Skeletal muscle satellite cell (primary cell): ENCODE data around the gene CD8B.

ENCODE experiments used
- H3K27me3 ChIP-seq: 2 replicates; pipeline ENCODE4 v1.7.0; 2013; ENCODE audit warnings: low read length; ENCODE audit not compliant: control insufficient read depth, insufficient read depth
- H3K36me3 ChIP-seq: 2 replicates; pipeline ENCODE4 v1.7.0; 2013; ENCODE audit warnings: mild to moderate bottlenecking, control low read depth, low read length; ENCODE audit not compliant: insufficient read depth
- H3K4me1 ChIP-seq: 2 replicates; pipeline ENCODE4 v1.7.0; 2013; ENCODE audit warnings: low read length; ENCODE audit not compliant: control insufficient read depth, insufficient read depth
- H3K4me2 ChIP-seq: 2 replicates; pipeline ENCODE4 v1.7.0; 2013; ENCODE audit warnings: mild to moderate bottlenecking, low read length
- H3K4me3 ChIP-seq: 2 replicates; pipeline ENCODE4 v1.7.0; 2013; ENCODE audit warnings: low read length
- H3K9ac ChIP-seq: 2 replicates; pipeline ENCODE4 v1.7.0; 2013; ENCODE audit warnings: mild to moderate bottlenecking, low read depth, low read length, moderate library complexity
- H3K9me3 ChIP-seq: replicated peaks from 2 replicates; pipeline ENCODE4 v1.7.0; 2013; ENCODE audit warnings: mild to moderate bottlenecking, control low read depth, low read length

CD8B gene

DNA sequence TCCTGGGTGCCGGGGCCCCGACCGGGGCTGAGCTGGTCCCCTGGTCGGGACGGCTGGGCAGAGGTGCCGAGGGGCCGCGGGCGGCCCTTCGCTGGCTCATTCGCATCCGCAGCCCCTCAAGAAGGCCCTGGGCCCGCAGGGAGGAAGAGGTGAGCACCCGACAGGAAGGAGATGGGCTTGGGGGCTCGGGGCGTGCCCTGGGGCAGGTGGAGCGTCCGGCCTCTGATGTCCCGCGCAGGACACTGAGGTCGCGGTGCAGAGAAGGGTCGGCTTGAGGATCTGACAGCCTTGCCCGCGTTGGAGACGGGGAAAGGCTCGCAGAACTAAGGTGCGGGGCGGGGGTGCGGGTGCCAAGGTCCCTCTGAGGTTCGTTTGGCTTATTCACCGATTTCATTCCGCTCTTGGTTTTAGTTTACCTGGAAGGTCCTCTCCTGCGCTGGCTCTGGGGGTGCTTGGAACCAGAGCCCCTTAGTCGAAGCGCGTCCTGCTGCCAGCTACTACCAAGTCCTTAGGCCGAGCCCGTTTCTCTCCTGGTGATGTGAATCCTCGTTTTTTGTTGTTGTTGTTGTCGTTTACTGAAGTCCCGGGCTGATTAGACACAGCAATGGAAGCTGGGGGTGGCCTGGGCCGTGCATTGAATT is 52.1 kb downstream of the CD8B start:
- Histone ChIP-seq H3K9me3 (no peaks in the 10 kb centered on the region), H3K27me3 (peaks cover 61% of the 10 kb centered on the region), H3K4me2 (no peak overlapping the region), H3K9ac (no peak overlapping the region), H3K36me3 (no peaks in the 10 kb centered on the region), H3K4me1 (peaks cover 14% of the 10 kb centered on the region), H3K4me3 (no peak overlapping the region)

DNA sequence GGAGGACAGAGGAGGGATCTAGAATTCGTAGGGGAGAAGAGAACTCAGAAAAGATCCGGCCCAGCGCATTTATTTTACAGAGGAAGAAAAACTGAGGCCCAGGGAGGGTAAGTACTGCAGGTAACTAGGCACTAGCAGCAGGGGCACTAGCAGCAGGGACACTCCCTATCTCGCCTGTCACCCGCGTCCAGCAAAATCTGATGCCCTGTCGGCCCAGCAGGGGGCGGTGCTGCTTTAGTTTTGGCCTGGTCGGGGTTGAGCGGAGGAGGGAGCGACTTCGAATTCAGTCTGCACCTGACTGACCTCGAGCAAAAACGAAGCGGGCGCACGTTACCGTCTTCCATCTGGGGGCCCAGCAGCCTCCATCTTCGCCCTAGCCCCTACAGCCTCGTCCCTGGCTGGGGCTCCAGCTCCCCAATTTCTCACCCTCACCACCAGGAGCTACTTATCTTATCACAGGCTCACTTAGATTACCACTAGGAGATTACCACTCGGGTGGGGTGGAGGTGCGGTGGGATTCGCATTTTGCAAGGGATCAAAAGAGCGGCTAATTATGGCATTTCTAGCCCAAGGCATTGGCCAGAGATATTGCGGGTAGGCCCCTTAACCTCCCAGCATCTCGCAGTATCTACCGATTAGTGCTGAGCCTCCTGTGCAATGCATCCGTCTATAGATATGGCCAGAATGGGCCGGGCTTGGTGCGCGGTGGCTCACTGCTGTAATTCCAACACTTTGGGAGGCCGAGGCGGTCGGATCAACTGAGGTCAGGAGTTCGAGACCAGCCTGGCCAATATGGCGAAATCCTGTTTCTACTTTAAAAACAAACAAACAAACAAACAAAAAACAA is 53.1 kb downstream of the CD8B start:
- Histone ChIP-seq H3K36me3 (no peaks in the 10 kb centered on the region), H3K27me3 (peaks cover 58% of the 10 kb centered on the region), H3K4me1 (peaks cover 14% of the 10 kb centered on the region), H3K4me3 (peak overlapping the region; percentile 61), H3K9me3 (no peaks in the 10 kb centered on the region), H3K9ac (no peak overlapping the region), H3K4me2 (peak overlapping the region; percentile 81)

DNA sequence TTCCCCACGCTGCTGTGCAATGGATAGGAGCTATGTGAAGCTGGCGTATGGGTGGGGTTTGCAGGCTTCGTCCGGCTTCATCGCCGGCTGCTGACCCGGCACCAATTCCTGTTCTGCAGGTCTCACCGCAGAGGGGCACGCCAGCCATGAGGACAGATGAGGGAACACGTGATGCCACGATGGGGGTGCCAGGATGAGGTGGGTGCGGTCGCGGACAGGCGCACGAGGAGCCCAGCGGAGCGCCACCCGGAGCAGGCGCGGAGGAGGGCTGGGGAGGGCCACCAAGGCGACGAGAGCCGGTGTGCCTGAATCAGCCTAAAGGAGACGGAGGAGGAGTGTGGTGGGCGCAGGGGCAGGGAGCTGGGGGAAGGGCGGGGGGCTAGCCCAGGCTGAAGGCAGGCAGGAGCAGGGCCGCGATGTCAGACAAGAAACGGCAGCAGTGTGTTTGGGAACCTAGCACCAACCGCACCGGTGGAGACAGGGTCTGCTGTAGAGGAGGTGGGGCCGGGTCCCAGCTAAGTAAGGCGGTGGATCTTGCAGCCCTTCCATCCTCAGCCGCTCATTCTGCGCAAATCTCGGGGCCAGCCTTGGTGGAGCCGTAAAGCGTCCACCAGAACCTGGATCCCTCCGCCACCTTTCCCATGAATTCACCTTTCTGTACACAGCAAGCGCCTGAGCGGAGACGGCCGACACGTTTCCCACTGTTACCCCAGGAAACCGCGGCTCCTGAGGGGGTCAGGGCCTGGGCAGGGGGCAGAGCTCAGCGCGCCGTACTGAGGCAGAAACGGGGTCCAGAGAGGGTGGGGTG is 54.0 kb downstream of the CD8B start:
- peaks cover 14% of the 10 kb centered on the region for H3K4me1 ChIP-seq
- H3K9ac ChIP-seq = no peak overlapping the region
- peak overlapping the region; percentile 61 for H3K4me3 ChIP-seq
- no peaks in the 10 kb centered on the region for H3K9me3 ChIP-seq
- H3K27me3 ChIP-seq = peaks cover 50% of the 10 kb centered on the region
- no peaks in the 10 kb centered on the region for H3K36me3 ChIP-seq
- peak overlapping the region; percentile 81 for H3K4me2 ChIP-seq

DNA sequence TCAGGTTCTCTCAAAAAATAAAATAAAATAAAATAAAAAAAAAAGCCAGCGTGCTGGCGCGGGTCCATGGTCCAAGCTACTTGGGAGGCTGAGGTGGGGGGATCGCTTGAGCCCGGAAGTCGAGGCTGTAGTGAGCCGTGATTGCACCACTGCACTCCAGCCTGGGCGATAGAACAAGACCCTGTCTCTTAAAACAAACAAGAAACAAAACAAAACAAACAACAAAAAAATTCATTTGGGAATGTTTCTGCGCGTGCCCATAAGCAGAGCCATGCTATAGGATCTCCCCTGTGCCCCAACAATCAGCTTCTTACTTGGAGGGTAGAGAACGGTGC is 54.6 kb downstream of the CD8B start:
- no peaks in the 10 kb centered on the region for H3K9me3 ChIP-seq
- peak overlapping the region; percentile 81 for H3K4me2 ChIP-seq
- no peak overlapping the region for H3K9ac ChIP-seq
- peak overlapping the region; percentile 61 for H3K4me3 ChIP-seq
- no peaks in the 10 kb centered on the region for H3K36me3 ChIP-seq
- H3K27me3 ChIP-seq = peaks cover 44% of the 10 kb centered on the region
- H3K4me1 ChIP-seq = peaks cover 14% of the 10 kb centered on the region

DNA sequence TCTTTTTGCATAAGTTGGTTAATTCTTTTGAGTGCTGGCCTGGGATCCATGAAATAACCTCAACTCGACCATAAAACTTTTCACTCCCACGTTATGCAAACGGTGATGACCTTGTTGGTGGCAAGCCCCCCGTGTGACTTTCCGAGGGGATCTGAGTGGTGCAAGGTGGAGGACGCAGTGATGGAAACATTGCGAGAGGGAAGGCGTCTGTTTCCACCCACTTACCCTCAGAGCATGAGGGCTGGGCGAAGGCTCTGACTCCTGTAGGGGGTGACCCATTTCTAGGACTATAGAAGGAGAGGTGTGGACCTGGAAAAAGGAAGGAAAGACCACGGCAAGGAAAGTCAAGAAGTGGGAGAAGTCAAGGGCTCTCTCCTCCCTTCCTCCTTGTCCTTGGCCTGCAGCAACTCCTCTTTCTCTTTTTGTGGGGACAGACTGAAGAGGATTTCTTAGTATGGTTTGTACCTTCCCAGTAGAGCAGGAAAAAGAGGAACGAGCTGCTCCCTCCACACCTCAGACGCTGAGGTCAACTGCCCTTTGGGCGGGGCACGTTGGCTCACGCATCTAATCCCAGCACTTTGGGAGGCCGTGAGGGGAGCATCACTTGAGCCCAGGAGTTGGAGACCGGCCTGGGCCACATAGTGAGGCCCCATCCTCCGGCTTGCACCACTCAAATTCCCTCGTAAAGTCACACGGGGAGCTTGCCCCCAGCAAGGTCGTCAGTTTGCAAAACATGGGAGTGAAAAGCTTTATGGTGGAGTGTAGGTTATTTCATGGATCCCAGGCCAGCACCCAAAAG is 55.4 kb downstream of the CD8B start:
- H3K9ac ChIP-seq = no peak overlapping the region
- no peak overlapping the region for H3K4me3 ChIP-seq
- H3K27me3 ChIP-seq = peaks cover 36% of the 10 kb centered on the region

DNA sequence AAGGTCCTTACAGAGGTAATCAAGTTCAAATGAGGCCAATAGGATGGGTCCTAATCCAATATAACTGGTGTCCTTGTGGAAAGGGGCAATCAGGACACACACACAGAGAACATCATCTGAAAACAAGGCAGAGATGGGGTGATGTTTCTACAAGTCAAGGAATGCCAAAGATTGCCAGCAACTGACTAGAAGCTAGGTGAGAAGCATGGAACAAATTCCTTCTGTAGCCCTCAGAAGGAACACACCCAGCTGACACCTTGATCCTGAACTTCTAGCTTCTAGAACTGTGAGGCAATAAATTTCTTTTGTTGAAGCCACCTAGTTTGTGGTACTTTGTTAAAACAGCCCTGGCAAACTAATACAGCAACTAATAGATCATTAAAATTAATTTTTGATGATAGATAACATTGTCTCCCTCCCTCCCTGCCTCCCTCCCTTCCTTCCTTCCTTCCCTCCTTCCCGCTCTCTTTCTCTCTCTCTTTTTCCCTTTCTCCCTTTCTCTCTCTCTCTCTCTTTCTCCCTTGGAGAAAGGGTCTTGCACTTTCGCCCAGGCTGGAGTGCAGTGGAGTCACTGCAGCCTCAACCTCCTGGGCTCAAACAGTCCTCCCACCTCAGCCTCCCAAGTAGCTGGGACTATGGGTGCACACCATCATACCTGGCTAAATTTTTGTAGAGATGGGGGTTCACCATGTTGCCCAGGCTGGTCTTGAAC is 60.7 kb downstream of the CD8B start:
- H3K36me3 ChIP-seq = no peaks in the 10 kb centered on the region
- H3K9ac ChIP-seq = no peak overlapping the region
- H3K4me2 ChIP-seq = no peak overlapping the region
- no peaks in the 10 kb centered on the region for H3K4me1 ChIP-seq
- no peak overlapping the region for H3K4me3 ChIP-seq
- H3K27me3 ChIP-seq = peaks cover 25% of the 10 kb centered on the region
- peaks cover 15% of the 10 kb centered on the region for H3K9me3 ChIP-seq

More for the DNA sequence above, 55.4 kb downstream of the CD8B start:
- Histone ChIP-seq H3K9me3 (no peaks in the 10 kb centered on the region), H3K4me2 (no peak overlapping the region), H3K4me1 (peaks cover 14% of the 10 kb centered on the region), H3K36me3 (no peaks in the 10 kb centered on the region)

DNA sequence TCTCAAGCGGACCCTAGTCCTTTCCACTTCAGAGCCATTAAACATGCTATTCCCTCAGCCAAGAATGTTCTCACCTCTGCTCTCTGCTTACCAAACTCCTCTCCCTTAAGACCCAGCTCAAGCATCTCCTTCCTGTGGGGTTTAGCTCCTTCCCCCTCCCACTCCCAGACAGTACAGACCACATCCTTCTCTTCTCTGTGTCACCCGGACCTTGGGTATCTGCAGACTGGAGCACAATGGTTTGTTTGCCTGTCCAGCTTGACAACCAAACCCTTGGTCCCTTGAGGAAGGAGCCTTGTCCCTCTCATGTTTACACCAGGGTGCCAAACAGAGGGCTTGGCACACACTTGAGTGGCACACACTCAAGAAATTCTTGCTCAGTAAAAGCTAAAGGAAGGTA is 66.8 kb downstream of the CD8B start:
- Histone ChIP-seq H3K4me1 (no peaks in the 10 kb centered on the region), H3K27me3 (peaks cover 62% of the 10 kb centered on the region), H3K9me3 (peaks cover 16% of the 10 kb centered on the region), H3K4me3 (no peak overlapping the region), H3K36me3 (no peaks in the 10 kb centered on the region), H3K4me2 (no peak overlapping the region), H3K9ac (no peak overlapping the region)

DNA sequence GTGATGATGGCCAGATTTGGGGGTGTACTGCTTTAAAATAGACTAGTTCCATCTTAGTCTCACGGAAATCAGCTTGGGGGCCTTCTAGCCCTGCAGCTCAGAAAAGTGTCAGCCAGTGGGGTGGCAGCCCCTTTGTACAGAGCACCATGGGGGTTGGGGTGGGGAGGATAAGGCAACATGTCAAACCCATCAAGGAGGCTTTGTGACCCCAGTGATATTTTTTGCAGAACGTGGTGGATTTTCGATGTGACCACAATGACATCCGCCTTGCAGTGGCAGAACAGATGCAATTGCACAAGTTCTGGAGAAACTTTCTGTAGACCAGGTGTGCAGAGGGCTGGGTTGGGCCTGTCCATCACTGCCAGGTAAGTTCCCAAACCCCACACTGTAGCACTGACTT is 67.9 kb downstream of the CD8B start:
- no peaks in the 10 kb centered on the region for H3K36me3 ChIP-seq
- H3K4me3 ChIP-seq = no peak overlapping the region
- peaks cover 16% of the 10 kb centered on the region for H3K9me3 ChIP-seq
- peaks cover 4% of the 10 kb centered on the region for H3K4me1 ChIP-seq
- H3K4me2 ChIP-seq = no peak overlapping the region
- peaks cover 69% of the 10 kb centered on the region for H3K27me3 ChIP-seq
- H3K9ac ChIP-seq = no peak overlapping the region

DNA sequence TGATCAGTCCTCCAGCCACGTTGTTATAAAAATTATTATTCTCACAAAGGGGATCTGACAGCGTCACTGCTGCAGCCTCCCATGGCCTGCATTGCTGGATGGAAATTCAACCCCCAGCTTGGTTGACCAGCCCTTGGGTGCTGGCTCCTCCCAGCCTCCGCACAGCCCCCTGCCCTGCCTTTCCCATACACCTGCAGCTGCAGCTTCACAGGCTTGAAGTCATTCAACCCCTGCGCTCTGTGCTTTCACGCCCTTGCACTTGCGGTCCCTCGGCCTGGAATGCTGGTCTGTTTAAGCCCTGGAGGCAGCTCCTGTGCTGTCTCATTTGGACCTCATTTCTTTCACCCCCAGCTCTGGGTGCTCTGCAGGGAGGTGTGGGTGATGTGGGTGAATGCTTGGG is 70.1 kb downstream of the CD8B start:
- Histone ChIP-seq H3K9ac (no peak overlapping the region), H3K4me2 (no peak overlapping the region), H3K4me1 (peaks cover 5% of the 10 kb centered on the region), H3K36me3 (no peaks in the 10 kb centered on the region), H3K4me3 (no peak overlapping the region), H3K27me3 (peaks cover 83% of the 10 kb centered on the region), H3K9me3 (peaks cover 7% of the 10 kb centered on the region)

DNA sequence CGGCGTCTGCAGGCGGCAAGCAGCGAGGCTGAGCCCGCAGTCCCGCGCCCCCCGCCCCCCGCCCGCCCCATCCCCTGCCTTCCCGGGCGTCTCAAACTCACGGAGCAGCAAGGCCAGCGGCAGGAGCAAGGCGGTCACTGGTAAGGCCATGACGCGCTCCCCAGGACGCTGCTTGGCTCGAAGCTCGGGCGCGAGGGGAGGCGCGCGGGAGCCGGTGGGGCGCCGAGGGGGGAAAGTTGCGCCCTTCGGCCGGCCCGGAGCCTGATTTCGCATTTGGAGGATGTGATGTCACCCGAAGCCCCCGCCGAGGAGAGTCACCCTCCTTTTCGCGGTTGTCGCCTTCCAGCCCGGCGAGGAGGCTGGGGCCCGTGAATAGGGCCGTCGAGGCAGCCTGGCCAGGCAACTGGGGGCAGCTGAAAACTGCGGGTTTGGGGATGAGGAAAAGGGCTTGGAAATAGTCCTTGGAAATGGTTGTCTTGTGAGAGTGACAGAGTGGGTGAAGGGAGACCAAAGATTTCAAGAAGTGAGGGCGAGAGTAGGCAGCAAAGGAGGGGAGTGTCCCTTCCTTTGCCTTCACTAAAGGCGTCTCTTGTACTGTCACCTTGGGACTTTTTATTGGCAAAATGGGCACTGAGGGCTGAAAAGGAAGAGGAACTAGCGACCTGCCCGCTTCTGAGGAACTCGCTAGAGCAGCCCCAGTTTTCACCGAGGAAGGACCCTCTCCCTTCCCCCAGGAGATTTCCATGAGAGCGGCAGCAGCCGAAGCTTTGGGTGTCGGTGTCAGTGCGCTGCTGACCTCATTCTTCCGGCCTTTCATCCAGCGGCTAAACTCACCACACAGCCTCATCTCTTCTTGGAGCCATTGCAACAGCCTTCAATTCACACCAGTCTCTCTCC is 70.8 kb downstream of the CD8B start, which contains the start of gene CD8A:
Gene CD8A, minus strand, starts transcription at position 238 of the 897 bp plus-strand sequence. Its CDS starts 88 bp downstream, at position 150.
- Histone ChIP-seq H3K4me1 (peaks cover 5% of the 10 kb centered on the region), H3K4me2 (peak within 1 kb of the TSS; percentile 24), H3K4me3 (no peak within 1 kb of the TSS), H3K36me3 (no peaks in the 10 kb centered on the region), H3K27me3 (peaks cover 86% of the 10 kb centered on the region), H3K9ac (no peak within 1 kb of the TSS), H3K9me3 (peaks cover under 1% of the 10 kb centered on the region)
